Cardiac fibroblast (primary cell): Measurements from ENCODE around the gene KCNQ5.
A peak's percentile ranks its signal among the peaks of the same experiment; 100 is the strongest.

ENCODE experiments used
- DNase-seq, 2 donors: peaks; one replicate each; pipeline versions ENCODE4 v3.0.0 to v3.0.0-alpha.2; 2010; ENCODE audit warnings: low read depth in 2 of 2
- H3K4me3 ChIP-seq, 2 donors: replicated peaks in 1 of 2; 1 replicate in 1 of 2; 2 replicates in 1 of 2; pipeline ENCODE4 v1.5.1; 2011; ENCODE audit warnings: low read depth in 2 of 2, low read length in 2 of 2, mild to moderate bottlenecking in 2 of 2, moderate library complexity in 1 of 2
- TF ChIP-seq, protein P1 (sequence below): IDR thresholded peaks from one replicate; pipeline ENCODE4 v1.5.1; 2011; ENCODE audit warnings: low read depth, mild to moderate bottlenecking, low read length, inconsistent platforms

Gene KCNQ5

GRCh38 chr6:72939004-72939403 lies 317.1 kb downstream of the KCNQ5 start:
- DNase-seq, result no peak
- no peak overlapping the region for H3K4me3 ChIP-seq
- TF ChIP-seq, protein P1, sequence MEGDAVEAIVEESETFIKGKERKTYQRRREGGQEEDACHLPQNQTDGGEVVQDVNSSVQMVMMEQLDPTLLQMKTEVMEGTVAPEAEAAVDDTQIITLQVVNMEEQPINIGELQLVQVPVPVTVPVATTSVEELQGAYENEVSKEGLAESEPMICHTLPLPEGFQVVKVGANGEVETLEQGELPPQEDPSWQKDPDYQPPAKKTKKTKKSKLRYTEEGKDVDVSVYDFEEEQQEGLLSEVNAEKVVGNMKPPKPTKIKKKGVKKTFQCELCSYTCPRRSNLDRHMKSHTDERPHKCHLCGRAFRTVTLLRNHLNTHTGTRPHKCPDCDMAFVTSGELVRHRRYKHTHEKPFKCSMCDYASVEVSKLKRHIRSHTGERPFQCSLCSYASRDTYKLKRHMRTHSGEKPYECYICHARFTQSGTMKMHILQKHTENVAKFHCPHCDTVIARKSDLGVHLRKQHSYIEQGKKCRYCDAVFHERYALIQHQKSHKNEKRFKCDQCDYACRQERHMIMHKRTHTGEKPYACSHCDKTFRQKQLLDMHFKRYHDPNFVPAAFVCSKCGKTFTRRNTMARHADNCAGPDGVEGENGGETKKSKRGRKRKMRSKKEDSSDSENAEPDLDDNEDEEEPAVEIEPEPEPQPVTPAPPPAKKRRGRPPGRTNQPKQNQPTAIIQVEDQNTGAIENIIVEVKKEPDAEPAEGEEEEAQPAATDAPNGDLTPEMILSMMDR, result no peak

GRCh38 chr6:72940265-72940664 lies 318.4 kb downstream of the KCNQ5 start:
- DNase-seq, result no peak

GRCh38 chr6:72941263-72941662 lies 319.4 kb downstream of the KCNQ5 start:
- TF ChIP-seq, protein P1, result no peak
- no peak for DNase-seq
- H3K4me3 ChIP-seq, result no peak overlapping the region

More at GRCh38 chr6:72940265-72940664, 318.4 kb downstream of the KCNQ5 start:
- TF ChIP-seq, protein P1, result no peak
- H3K4me3 ChIP-seq, result no peak overlapping the region

GRCh38 chr6:72941751-72942150 lies 319.9 kb downstream of the KCNQ5 start:
- no peak overlapping the region for H3K4me3 ChIP-seq
- TF ChIP-seq, protein P1, result no peak
- no peak for DNase-seq

GRCh38 chr6:72943699-72944098 lies 321.8 kb downstream of the KCNQ5 start:
- DNase-seq, result no peak
- TF ChIP-seq, protein P1, result no peak
- no peak overlapping the region for H3K4me3 ChIP-seq

DNA sequence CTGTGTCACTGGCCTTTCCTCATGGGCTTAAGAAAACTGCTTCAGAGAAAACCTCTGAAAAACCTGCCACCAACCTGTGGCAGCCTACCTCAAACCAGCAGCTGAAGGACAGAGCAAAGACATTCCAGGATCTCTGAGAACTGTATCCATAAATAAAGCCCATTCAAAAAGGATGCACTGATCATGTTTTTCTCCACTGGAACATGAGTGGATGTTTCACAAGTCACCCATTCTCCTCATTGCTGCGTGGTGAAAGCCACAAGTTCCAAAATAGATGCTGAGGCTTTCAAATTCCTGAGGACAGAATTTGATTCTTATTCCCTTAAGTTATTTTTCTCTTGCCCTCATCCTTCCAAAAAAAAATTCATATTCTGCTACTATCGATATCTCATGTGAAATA lies 322.8 kb downstream of the KCNQ5 start:
- DNase-seq, result no peak
- TF ChIP-seq, protein P1, result no peak
- no peak overlapping the region for H3K4me3 ChIP-seq

GRCh38 chr6:72946774-72947173 lies 324.9 kb downstream of the KCNQ5 start:
- DNase-seq, result peak; percentile 70 to 79
- TF ChIP-seq, protein P1, result no peak
- no peak overlapping the region for H3K4me3 ChIP-seq
